Anterior cingulate cortex (tissue), 58 donors: ENCODE results near the gene BTBD9.

Experiments
- DNase-seq, 58 donors: peaks; one replicate each; lab custom pipeline; 2025; lab: John Stamatoyannopoulos, UW

BTBD9 gene

DNA sequence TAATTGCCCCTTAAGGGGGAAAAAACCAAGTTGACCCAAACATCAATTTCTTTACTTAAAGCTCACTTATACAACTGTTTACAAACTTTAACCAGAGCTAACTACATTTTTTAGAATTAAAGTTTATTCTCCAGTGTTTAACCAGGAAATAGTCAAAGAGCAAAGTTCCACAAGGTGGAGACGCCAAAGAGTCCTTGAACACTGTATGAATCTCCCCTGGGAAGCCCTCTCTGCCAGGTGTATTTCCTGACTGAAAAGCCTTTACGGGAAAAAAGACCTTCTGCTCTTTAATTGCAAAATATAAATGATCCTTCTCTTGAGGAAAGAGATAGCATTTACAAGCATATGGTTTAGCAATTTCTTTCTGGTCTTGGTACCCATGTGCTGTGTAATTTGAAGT is 36.2 kb downstream of the BTBD9 start:
- DNase-seq = no peak

DNA sequence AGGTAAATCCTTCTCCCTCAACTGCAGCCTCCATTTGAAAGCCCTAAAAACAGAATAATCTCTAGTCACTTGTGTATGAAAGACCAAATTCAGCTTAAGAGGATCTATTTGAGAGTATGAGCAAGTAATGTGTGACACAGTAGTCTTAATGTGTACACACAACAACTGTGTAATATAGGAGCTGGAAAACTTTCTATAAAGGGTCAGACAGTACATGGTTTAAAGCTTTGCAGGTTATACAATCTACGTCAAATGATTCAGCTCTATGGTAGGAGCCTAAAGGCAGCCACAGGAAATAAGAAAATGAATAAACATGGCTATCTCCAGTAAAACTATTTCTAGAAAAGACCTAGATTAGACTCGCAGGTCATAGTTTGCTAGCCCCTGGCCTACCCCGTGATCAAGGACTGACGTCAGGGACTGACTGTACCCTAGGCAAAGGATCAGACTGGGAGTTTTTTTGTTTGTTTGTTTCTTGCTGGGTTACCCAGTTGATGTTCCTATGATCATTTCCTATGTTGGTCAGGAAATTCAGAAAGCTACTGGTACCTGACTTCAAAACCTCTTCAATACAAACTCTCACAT is 39.7 kb downstream of the BTBD9 start:
- DNase-seq = no peak

DNA sequence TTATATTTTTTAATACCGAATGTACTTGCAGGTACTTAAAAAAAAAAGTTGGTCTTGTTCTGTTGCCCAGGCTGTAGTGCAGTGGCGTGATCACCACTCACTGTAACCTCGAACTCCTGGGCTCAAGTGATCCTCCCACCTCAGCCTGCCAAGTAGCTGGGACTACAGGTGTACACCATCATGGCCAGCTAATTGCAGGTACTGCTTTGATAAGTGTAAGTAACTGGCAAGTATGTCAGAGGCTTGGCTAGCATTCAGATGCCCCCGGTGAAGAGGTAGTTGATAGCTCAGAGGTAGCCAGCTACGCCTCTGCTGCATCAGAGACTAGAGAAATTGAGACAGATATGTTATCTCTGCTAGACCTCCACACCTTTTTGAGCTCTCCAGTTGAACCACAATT is 40.5 kb downstream of the BTBD9 start:
- no peak for DNase-seq

DNA sequence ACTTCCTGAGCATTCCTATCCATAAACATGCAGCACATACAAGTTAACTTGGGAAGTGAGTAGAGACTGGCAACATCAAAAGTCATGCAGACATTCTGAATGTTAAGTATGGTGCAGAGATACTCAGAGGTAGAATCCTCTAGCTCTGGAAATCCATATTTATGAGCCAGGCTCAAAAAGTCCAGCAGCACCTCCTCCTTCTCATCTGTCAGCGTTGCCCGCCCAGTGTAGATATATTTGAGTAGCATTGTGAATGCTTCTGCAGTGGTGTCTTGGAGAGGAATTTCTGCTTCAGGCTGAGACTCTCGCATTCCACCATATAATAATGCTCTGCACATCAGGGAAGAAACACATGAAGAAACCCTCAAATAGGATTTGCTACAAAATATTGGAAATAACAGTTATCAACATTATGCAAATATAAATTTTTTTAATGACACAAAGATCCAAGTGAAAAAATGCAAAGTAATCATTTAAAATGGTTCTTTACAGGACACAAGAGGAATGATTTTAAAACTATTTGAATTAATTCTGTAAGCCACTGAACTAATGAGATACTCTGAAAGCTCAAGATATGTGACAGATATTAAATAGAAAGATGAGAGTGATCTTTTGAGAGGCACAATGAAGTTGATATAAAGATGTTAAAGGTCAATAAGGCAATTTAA is 45.6 kb downstream of the BTBD9 start:
- DNase-seq = peak in 15 of 58 donors; percentile 2 to 55 (median 11)

DNA sequence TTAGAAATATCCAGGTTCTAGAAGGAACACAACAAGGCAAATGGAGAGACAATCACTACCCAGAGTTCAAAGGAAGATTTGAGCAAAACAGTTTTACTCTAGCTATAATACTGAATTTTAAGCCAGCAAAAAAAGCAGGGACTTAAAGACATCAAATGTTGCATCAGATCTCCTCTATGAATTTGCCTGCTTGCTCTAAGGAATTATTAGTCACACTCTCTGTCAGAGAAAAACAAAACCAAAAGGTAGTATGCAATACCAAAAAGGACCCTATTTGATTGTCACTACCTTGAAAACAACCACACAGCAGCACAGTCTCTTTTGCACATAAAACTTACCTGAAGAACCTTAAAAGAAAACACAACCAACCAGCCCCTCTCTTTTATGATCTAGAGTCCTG is 46.3 kb downstream of the BTBD9 start:
- DNase-seq = no peak

DNA sequence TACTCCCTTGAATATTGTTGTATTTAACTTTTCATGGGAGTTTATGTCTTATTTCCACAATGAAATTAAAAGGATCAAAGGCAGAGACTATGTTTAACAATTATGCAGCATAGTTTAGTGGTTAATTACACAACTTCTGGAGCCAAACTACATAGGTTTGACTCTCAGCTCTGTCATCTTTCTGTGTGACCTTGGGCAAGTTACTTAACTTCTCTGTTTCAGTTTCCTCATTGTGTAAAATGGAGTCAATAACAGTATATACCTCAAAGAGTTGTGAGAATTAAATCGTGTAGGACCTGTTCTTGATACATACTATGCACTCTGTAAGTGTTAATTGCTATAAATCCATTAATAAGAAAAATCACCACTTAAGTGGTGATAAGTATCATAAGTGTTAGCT is 48.3 kb downstream of the BTBD9 start:
- DNase-seq = no peak

DNA sequence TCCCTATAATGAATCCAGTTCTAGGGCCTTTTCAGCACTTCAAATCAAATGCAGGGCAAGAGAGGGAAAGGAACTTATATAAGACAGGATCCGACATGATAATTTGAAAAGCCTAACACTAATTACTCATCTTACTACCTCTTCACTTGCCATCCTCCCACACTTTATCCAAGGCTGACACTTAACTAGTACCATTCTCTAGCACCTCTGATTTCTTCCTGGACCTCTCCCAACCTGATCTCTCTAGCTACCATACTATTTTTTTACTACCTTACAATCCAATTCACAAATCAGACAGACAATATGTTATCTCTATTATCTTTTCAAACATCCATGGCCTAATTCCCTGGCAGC is 50.4 kb downstream of the BTBD9 start:
- no peak for DNase-seq

DNA sequence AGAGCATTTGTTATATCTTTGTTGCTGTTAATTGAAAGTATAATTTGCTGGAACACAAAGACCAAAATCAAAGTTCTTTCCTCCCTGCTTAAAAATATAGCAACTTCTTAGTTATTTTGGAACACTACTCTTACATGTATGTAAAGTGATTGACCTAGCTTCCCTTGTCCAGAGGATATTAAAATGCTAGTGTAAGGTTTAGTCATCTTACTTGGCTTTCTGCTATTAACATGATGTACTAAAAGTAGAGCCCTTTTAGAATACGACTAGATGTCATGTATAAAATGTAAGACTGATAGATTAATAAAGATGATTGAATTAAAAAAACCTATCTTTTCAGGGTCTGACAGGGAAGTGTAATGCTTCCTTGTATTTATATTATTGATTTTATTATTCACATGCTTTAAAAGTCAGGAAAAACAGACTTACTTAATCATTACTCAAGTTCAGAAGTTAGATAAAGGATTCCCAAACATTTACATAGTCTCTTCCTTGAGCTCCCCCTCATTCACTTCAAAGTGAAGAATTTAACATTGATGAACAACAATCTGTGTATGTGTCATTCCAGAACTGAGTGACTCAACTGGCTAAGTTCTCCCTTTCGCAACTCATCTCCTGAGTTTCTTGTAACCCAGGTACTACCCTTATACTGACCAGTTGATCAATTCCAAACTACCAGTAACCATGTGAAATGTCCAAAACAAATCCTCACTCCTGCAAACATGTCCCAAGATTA is 50.9 kb downstream of the BTBD9 start:
- DNase-seq = no peak

DNA sequence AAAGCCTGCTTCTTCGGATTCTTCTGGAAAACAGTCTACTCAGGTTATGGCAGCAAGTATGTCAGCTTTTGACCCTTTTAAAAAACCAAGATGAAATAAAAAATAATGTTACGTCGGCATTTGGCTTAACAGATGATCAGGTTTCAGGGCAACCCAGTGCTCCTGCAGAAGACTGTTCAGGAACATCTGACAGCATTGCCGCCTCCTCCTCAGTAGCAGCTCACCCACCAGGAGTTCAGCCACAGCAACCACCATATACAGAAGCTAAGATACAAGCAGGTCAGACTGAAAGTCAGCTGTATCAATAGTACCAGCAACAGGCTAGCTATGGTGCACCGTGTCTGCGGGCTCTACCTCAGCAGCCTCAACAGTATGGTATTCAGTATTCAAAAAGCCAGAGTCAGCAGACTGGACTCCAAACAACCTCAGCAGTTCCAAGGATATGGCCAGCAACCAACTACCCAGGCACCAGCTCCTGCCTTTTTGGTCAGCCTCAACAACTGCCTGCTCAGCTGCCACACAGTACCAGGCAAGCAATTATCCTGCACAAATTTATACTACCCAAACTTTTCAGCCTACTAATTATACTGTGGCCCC is 51.9 kb downstream of the BTBD9 start:
- peak in 3 of 58 donors; percentile 1 to 3 (median 1) for DNase-seq

DNA sequence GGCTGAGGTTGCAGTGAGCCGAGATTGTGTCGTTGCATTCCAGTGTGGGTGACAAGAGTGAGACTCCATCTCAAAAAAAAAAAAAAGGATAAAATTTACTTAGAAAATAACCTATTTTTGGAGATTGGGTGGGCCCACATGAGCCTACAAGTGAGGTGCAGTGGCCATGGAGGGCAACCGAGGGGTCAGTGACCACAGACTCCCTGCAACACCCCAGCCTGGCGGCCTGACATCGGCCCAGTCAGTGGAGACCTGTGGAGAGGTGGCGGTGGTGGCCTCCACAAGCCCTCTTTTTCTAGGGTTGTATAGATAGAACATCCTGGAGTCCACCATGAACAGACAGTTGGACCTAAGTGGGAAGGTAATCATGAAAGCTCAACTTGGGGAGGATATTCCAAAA is 52.7 kb downstream of the BTBD9 start:
- DNase-seq = no peak

DNA sequence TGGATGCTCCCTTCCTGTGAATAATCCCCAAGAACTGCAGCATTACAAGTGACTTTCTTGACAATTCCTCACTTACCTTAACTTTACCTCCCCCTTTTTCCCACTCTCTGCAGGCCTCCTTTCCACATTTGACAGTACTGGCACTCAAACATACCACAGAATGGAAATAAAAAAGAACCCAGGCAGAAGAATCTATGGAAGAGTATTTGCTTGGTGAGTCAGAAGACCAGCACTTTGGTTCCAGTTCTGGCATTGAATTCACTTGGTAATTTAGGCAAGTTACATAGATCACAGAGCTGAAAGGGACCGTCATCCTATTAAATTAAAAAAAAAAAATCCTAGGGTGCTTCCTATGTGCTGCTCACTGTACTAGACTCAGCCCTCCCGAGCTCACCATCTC is 55.0 kb downstream of the BTBD9 start:
- DNase-seq = no peak

DNA sequence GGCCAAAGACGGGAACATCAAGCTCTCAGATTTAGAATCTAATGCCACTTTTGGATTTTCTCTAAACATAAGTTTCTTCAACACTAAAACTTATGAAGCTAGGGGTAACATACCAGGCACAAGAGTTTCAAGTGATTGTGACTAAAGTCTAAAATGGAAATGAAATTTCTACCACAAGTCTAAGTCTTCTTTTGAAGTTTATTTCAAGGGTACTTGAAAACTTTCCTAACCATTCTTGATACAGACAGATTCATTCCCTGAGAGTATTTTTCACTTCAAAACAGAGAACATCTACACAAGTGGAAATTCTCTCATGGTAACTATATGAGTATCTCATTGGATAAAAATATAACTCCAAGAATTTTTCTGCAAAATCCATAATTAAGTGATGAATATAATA is 56.2 kb downstream of the BTBD9 start:
- DNase-seq = no peak

DNA sequence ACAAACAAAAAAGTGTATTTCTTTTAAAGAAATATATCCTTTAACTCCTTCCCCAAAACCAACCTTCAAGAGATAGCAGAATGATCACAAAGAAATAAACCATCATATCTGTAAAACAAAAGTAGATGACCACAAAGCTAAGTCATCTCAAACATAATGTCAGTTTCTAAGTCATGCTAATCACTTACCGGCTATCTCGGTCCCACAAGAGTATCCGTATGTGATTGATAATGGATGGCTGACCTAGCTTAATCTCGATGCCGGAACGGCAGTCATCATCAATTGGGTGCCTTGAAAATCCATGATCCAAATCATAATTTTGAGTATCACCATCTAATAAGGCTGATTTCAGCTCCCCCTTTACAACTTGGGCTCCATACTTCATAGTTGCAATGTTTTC is 59.7 kb downstream of the BTBD9 start:
- DNase-seq = no peak

DNA sequence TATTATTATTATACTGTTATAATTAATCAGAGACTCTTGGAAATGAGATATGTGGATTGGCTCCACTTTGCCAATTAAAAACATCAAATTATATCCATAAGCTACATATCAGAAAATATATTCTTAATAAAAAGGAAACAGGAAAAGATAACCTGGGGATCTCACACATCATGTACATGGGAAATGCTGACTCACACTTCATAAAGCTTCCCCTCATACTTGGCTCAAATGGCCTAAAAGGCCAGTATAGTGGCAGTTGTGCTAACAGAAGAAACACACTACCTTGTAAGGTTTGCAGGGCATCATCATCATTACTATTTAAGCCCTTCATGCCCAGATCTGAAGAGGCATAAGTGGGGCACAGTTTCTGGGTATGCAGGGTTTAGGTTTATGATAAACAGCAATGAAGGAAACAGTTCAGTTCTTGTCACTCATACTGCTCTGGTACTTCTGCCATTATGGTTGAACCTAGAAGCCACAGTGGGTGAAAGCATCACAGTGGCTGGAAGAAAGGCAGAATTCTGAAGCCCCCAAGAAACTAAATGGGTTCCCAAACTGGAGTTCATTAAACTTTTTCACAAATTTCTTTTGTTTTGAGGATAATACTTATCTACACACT is 60.6 kb downstream of the BTBD9 start:
- no peak for DNase-seq

DNA sequence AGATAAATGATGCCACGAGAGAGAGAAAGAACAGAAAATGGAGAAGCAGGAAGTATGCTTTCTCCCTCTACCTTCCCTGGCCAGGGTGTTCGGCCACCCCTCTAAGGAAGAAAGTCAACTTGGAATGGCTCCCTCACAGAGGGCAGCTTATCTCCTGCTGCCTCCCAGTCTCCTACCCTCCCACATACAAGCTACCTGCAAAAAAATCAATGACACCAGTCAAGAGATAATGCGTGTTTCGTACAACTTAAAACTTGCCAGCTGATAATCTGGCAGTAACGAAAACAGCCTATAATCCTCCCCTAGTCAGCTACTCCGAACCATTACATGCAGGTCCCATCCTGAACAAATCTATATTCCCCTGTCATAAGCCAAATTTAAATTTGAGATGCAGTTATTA is 61.7 kb downstream of the BTBD9 start:
- DNase-seq = no peak

DNA sequence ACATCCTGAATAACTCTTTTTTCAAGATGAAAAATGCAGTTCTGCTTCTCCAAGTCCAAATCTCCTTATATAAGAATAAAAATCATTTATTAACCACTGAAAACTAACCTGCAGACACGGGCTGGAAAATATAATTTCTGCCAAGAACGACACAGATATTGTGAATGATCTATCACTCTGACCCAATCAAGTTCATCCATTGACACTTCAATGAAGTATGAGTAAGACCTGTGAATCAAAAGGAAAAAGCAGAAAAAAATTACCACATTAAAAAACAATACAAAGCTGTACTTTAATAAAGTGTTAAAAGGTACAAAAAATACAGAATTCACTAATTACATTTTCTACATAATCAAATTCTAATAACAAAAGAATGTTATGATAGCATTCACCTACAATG is 62.2 kb downstream of the BTBD9 start:
- no peak for DNase-seq

DNA sequence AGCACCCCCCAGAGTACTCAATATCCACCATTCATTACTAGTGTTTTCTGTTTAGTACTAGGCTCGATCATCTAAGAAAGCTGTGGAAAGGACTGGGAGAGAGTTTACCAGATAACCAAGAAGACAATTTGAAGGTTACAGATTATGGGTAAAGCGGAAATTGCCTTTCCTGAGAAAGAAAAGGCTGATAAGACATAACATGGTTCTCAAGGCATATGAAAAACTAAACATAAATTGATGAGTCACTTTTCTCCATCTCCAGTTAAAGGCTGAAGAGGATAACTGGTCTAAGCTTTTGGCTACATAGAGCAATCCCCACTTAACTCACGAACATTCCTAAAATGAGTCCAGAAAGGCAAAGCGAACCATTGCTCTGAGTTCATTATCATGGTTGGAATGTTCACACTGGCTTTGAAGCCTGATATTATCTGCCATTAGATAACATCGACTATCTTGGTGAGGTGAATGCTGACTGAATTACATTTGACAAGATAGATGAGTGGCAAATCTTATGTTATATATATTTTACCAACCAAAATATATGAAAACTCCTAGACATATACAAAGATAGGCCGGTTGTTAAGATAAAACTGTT is 65.8 kb downstream of the BTBD9 start:
- no peak for DNase-seq

DNA sequence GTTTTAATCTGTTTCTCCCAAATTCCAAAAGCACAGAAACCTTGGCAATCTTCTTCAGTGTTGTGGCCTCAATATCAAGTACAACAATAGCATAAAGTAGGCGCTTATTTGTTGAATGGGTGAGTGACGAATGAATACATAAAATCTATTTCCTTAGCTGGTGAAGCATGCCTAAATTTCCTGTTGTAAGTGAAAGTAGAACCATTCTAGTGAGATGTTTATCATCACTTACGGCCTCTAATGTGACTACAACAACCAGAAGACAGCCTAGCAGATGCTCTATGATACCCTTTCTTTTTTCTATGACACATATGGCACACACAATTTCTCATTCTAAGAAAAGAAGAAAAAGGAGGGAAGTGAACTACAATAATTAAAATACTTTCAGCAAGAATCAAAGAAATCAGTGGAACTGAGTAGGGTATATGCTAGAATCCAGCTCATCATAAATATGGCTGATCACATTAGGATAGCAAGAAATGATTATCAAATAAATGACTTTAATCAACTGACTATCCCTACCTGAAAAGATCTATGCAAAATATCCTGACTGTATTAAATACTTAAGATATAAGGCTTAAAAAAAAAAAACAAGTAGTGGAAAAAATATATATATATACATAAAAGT is 67.4 kb downstream of the BTBD9 start:
- DNase-seq = no peak

DNA sequence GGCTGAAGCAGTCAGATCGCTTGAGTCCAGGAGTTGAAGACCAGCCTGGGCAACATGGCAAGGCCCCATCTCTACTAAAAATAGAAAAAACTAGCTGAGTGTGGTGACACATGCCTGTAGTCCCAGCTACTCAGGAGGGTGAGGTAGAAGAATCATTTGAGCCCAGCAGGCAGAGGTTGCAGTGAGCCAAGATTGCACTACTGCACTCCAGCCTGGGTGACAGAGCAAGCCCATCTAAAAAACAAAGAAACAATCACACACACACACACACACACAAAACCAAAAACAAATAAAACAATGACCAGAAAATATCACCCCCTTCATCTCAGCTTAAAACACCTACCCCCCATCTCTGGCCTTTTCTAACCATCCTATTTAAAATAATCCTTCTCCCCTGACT is 68.0 kb downstream of the BTBD9 start:
- DNase-seq = no peak

DNA sequence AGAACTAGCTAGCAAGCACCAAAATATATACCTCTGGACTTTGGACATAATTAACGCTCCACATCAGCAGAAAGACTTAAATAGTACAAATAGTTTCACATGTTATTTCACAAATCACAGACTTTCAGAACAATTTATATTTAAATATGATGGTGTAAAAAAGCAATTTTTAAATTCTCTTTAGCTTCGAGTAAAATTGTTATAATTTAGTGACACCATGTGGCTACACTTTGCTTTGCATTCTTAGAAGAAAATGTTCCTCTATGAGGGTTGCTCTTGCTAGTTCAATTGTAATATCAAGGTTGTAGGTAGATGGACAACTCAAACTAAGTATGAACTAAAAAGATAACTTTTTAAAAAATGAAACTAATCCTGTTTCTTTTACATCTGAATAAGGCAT is 69.0 kb downstream of the BTBD9 start:
- DNase-seq = peak in 1 of 58 donors; percentile 20
